Vagina (tissue), 2 donors: Measurements from ENCODE around the gene C1QTNF1.

ENCODE experiments used
- POLR2A ChIP-seq, 2 donors: fragments of 450-650 bp; IDR thresholded peaks; one replicate each; pipeline ENCODE4 v1.6.1; 2017; ENCODE audit warnings: antibody characterized with exemption in 2 of 2, mild to moderate bottlenecking in 2 of 2, moderate library complexity in 2 of 2
- POLR2AphosphoS5 ChIP-seq, 2 donors: sonication (generic); formaldehyde crosslinking; IDR thresholded peaks; one replicate each; pipeline ENCODE4 v1.9.0; 2017; ENCODE audit warnings: antibody characterized with exemption in 2 of 2, mild to moderate bottlenecking in 2 of 2, low read depth in 1 of 2; ENCODE audit not compliant: insufficient read depth in 1 of 2
- TF ChIP-seq, protein P1 (sequence below), 3 experiments: fragments of 450-650 bp in 2 of 3; fragments of 200-600 bp in 1 of 3; sonication (generic) in 1 of 3; IDR thresholded peaks; one replicate each; pipeline ENCODE4 v1.5.1; 2017 to 2019; ENCODE audit warnings: antibody characterized with exemption in 3 of 3, mild to moderate bottlenecking in 2 of 3, moderate library complexity in 2 of 3

DNA sequence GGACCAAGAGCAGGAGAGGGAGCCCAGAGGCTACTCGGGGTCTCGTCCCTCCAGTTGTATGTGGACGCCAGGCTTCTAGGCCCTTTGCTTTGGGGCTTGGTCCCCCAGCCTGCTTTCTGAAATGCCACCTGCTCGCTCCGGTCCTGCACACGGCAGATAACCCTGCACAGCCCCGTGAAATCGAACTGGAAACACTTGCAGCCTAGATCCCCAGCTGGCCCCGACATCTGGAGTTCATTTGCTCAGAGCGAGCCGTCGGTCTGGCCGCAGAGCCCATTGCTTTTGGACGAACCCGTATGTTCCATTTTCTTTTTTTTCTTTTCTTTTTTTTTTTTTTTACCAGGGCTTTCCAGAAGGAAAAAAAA, 22.9 kb downstream of the C1QTNF1 start:
- TF ChIP-seq POLR2A (IDR thresholded peaks at IDR 0.05) = no peak
- TF ChIP-seq, protein P1, sequence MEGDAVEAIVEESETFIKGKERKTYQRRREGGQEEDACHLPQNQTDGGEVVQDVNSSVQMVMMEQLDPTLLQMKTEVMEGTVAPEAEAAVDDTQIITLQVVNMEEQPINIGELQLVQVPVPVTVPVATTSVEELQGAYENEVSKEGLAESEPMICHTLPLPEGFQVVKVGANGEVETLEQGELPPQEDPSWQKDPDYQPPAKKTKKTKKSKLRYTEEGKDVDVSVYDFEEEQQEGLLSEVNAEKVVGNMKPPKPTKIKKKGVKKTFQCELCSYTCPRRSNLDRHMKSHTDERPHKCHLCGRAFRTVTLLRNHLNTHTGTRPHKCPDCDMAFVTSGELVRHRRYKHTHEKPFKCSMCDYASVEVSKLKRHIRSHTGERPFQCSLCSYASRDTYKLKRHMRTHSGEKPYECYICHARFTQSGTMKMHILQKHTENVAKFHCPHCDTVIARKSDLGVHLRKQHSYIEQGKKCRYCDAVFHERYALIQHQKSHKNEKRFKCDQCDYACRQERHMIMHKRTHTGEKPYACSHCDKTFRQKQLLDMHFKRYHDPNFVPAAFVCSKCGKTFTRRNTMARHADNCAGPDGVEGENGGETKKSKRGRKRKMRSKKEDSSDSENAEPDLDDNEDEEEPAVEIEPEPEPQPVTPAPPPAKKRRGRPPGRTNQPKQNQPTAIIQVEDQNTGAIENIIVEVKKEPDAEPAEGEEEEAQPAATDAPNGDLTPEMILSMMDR (IDR thresholded peaks at IDR 0.05) = no peak
- TF ChIP-seq POLR2AphosphoS5 (IDR thresholded peaks at IDR 0.05; ENCODE audit: insufficient read depth in 1 of 2, low read depth in 1 of 2) = peak in 1 of 2 donors; percentile 20
